Measurements from ENCODE around the gene NSMF.

Gene NSMF

GRCh38 chr9:137408651-137409405 lies 50.3 kb downstream of the NSMF start:
- FAIRE-seq = no peak

GRCh38 chr9:137407590-137408300 lies 51.4 kb downstream of the NSMF start:
- FAIRE-seq = no peak

- FAIRE-seq = no peak
These were observed 52.1 kb downstream of the NSMF start for GRCh38 chr9:137406876-137407589.

GRCh38 chr9:137406085-137406760 lies 52.9 kb downstream of the NSMF start:
- no peak for FAIRE-seq

GRCh38 chr9:137405677-137406081 lies 53.5 kb downstream of the NSMF start:
- no peak for FAIRE-seq

GRCh38 chr9:137404961-137405567 lies 54.1 kb downstream of the NSMF start:
- no peak for FAIRE-seq

GRCh38 chr9:137403269-137403668 lies 55.9 kb downstream of the NSMF start:
- FAIRE-seq = no peak

GRCh38 chr9:137402746-137403145 lies 56.4 kb downstream of the NSMF start:
- no peak for FAIRE-seq

GRCh38 chr9:137398561-137399468 lies 60.3 kb downstream of the NSMF start:
- no peak for FAIRE-seq

GRCh38 chr9:137397675-137398423 lies 61.3 kb downstream of the NSMF start:
- FAIRE-seq = no peak
